Hepatocyte (in vitro differentiated cells): ENCODE measurements around the gene ANKRD12. TPM values are rescaled to one million over a fixed set of nuclear protein-coding genes. Genes with fewer than 3 reads are reported as not detected.

Experiments
- DNase-seq: peaks from one replicate; pipeline ENCODE4 v3.0.0-alpha.2; 2016; ENCODE audit warnings: low spot score
- H2AFZ ChIP-seq: fragments of 200-600 bp; sonication (generic); 2 replicates; pipeline ENCODE4 v1.6.0; 2016; ENCODE audit warnings: antibody characterized with exemption, mild to moderate bottlenecking
- H3K27ac ChIP-seq: fragments of 200-600 bp; sonication (generic); 2 replicates; pipeline ENCODE4 v1.5.1; 2016; ENCODE audit warnings: mild to moderate bottlenecking
- H3K27me3 ChIP-seq: fragments of 200-600 bp; sonication (generic); 2 replicates; pipeline ENCODE4 v1.6.1; 2016
- H3K36me3 ChIP-seq: fragments of 200-600 bp; sonication (generic); replicated peaks from 2 replicates; pipeline ENCODE4 v1.5.1; 2016; ENCODE audit warnings: low read depth; ENCODE audit not compliant: insufficient read depth
- H3K4me1 ChIP-seq: fragments of 200-600 bp; sonication (generic); 2 replicates; pipeline ENCODE4 v1.5.1; 2016; ENCODE audit warnings: mild to moderate bottlenecking, moderate library complexity; ENCODE audit not compliant: insufficient read depth
- H3K4me2 ChIP-seq: fragments of 200-600 bp; sonication (generic); 2 replicates; pipeline ENCODE4 v1.6.0; 2016
- H3K4me3 ChIP-seq: fragments of 200-600 bp; sonication (generic); 2 replicates; pipeline ENCODE4 v1.5.1; 2016; ENCODE audit warnings: mild to moderate bottlenecking
- H3K79me2 ChIP-seq: fragments of 200-600 bp; sonication (generic); 2 replicates; pipeline ENCODE4 v1.6.0; 2017; ENCODE audit warnings: mild to moderate bottlenecking
- H3K9me2 ChIP-seq: fragments of 200-600 bp; sonication (generic); replicated peaks from 2 replicates; pipeline ENCODE4 v1.6.0; 2017; ENCODE audit warnings: mild to moderate bottlenecking; ENCODE audit not compliant: insufficient read depth
- H3K9me3 ChIP-seq: fragments of 200-600 bp; sonication (generic); 2 replicates; pipeline ENCODE4 v1.5.1; 2016; ENCODE audit warnings: low read depth, mild to moderate bottlenecking
- H4K20me1 ChIP-seq: fragments of 200-600 bp; sonication (generic); 2 replicates; pipeline ENCODE4 v1.6.0; 2016; ENCODE audit warnings: mild to moderate bottlenecking; ENCODE audit not compliant: insufficient read depth, poor library complexity, severe bottlenecking
- CTCF ChIP-seq: fragments of 200-600 bp; sonication (generic); IDR thresholded peaks from 2 replicates; pipeline ENCODE4 v1.5.1; 2016; ENCODE audit warnings: antibody characterized with exemption, mild to moderate bottlenecking; ENCODE audit not compliant: poor library complexity
- EZH2 ChIP-seq: fragments of 200-600 bp; sonication (generic); IDR thresholded peaks from 2 replicates; pipeline ENCODE4 v1.6.1; 2016; ENCODE audit warnings: antibody characterized with exemption, mild to moderate bottlenecking, borderline replicate concordance
- EZH2phosphoT487 ChIP-seq: fragments of 200-600 bp; sonication (generic); IDR thresholded peaks from one replicate; pipeline ENCODE4 v1.6.1; 2018; ENCODE audit warnings: antibody characterized with exemption, mild to moderate bottlenecking, low read depth, moderate library complexity; ENCODE audit not compliant: unreplicated experiment, severe bottlenecking
- WGBS: methylation state at CpG from one replicate; pipeline ENCODE4 v1.1.6; 2016; ENCODE audit warnings: low lambda C conversion rate; ENCODE audit errors: missing lambda C conversion rate; 5-methylcytosine and 5-hydroxymethylcytosine counted together
- polyA plus RNA-seq: library from polyadenylated mRNA; unstranded; fragments of >200 nt; fragmentation: Nextera tagmentation; extraction: Ambion mirVana; gene quantifications from 2 replicates; pipeline ENCODE4 v1.2.1, GENCODE V29; 2016
- total RNA-seq: library from RNA; depleted of rRNA; stranded (reverse); fragments of >200 nt; gene quantifications from 2 replicates; pipeline ENCODE4 v1.2.3, GENCODE V29; 2014

The ANKRD12 gene
- total and polyA plus RNA-seq, 2 experiments from 2014 or later: 29.2 to 34.3 TPM

- TF ChIP-seq CTCF: no peak
- TF ChIP-seq EZH2phosphoT487: no peak
- no peak for TF ChIP-seq EZH2
- no peak overlapping the region for H3K27ac ChIP-seq
Measured at GRCh38 chr18:9243029-9243428, 106.4 kb downstream of the ANKRD12 start.

GRCh38 chr18:9244376-9244775, 107.8 kb downstream of the ANKRD12 start:
- H2AFZ ChIP-seq: no peak overlapping the region
- no peaks in the 10 kb centered on the region for H3K36me3 ChIP-seq
- H3K27ac ChIP-seq: no peak overlapping the region
- TF ChIP-seq CTCF (no peak), EZH2phosphoT487 (no peak), EZH2 (no peak)
- no peak overlapping the region for H3K4me2 ChIP-seq
- H3K9me3 ChIP-seq: no peaks in the 10 kb centered on the region
- no peaks in the 10 kb centered on the region for H3K27me3 ChIP-seq
- H3K4me3 ChIP-seq: no peak overlapping the region
- H3K79me2 ChIP-seq: no peaks in the 10 kb centered on the region
- H3K4me1 ChIP-seq: no peaks in the 10 kb centered on the region
- no peak for DNase-seq
- 97% methylated on average over 3 of the region's 3 CpGs for WGBS
- no peaks in the 10 kb centered on the region for H3K9me2 ChIP-seq
- H4K20me1 ChIP-seq: no peaks in the 10 kb centered on the region

More at GRCh38 chr18:9243029-9243428, 106.4 kb downstream of the ANKRD12 start:
- H2AFZ ChIP-seq: no peak overlapping the region
- no peaks in the 10 kb centered on the region for H3K36me3 ChIP-seq
- no peaks in the 10 kb centered on the region for H3K9me3 ChIP-seq
- no peak for DNase-seq
- H3K4me1 ChIP-seq: no peaks in the 10 kb centered on the region
- H3K79me2 ChIP-seq: no peaks in the 10 kb centered on the region
- no peaks in the 10 kb centered on the region for H3K27me3 ChIP-seq
- no peaks in the 10 kb centered on the region for H4K20me1 ChIP-seq
- no peak overlapping the region for H3K4me3 ChIP-seq
- H3K4me2 ChIP-seq: no peak overlapping the region
- H3K9me2 ChIP-seq: no peaks in the 10 kb centered on the region

GRCh38 chr18:9248661-9249060, 112.1 kb downstream of the ANKRD12 start:
- H3K4me2 ChIP-seq: no peak overlapping the region
- H3K9me2 ChIP-seq: no peaks in the 10 kb centered on the region
- no peaks in the 10 kb centered on the region for H3K27me3 ChIP-seq
- no peaks in the 10 kb centered on the region for H3K9me3 ChIP-seq
- over 99% methylated on average over 4 of the region's 4 CpGs for WGBS
- no peaks in the 10 kb centered on the region for H4K20me1 ChIP-seq
- TF ChIP-seq CTCF (no peak), EZH2 (no peak), EZH2phosphoT487 (no peak)
- H3K27ac ChIP-seq: no peak overlapping the region
- H3K4me1 ChIP-seq: no peaks in the 10 kb centered on the region
- H3K4me3 ChIP-seq: no peak overlapping the region
- no peak overlapping the region for H2AFZ ChIP-seq
- no peaks in the 10 kb centered on the region for H3K36me3 ChIP-seq
- no peaks in the 10 kb centered on the region for H3K79me2 ChIP-seq
- no peak for DNase-seq

GRCh38 chr18:9249254-9249653, 112.7 kb downstream of the ANKRD12 start:
- Histone ChIP-seq H3K9me3 (no peaks in the 10 kb centered on the region), H3K27me3 (no peaks in the 10 kb centered on the region), H3K4me2 (no peak overlapping the region), H3K36me3 (peaks cover 2% of the 10 kb centered on the region), H3K4me1 (no peaks in the 10 kb centered on the region), H3K4me3 (no peak overlapping the region), H3K79me2 (no peaks in the 10 kb centered on the region), H2AFZ (no peak overlapping the region), H4K20me1 (no peaks in the 10 kb centered on the region), H3K27ac (no peak overlapping the region), H3K9me2 (no peaks in the 10 kb centered on the region)
- DNase-seq: no peak
- WGBS: 58% methylated on average over 2 of the region's 2 CpGs
- TF ChIP-seq CTCF (no peak), EZH2 (no peak), EZH2phosphoT487 (no peak)
